GM21619 (cell line): ENCODE data around the gene GADL1.

Experiments used
- ATAC-seq: cut with Tn5 transposase; IDR thresholded peaks from one replicate; pipeline ENCODE4 v1.9.1; 2021; ENCODE audit not compliant: unreplicated experiment

GADL1 gene

GRCh38 chr3:30680789-30681648 lies 213.4 kb downstream of the GADL1 start:
- no peak for ATAC-seq

GRCh38 chr3:30679045-30679444 lies 215.4 kb downstream of the GADL1 start:
- ATAC-seq = no peak

GRCh38 chr3:30677347-30677685 lies 217.1 kb downstream of the GADL1 start:
- no peak for ATAC-seq

GRCh38 chr3:30676424-30677346 lies 217.8 kb downstream of the GADL1 start:
- no peak for ATAC-seq
